ENCODE data around the gene KCP.

Gene KCP

GRCh38 chr7:128891942-128892269, 18.6 kb downstream of the KCP start:
- DNase-seq, result no peak
- H3K4me1 Mint-ChIP-seq, result no peaks in the 10 kb centered on the region
- H3K36me3 Mint-ChIP-seq (ENCODE audit: low read depth), result peaks cover 14% of the 10 kb centered on the region
- H3K4me3 Mint-ChIP-seq, result no peak overlapping the region
- peaks cover 21% of the 10 kb centered on the region for H3K27me3 Mint-ChIP-seq (ENCODE audit: low read depth, poor library complexity)
- TF ChIP-seq CTCF (IDR thresholded peaks at IDR 0.05), result no peak
- no peak overlapping the region for H3K27ac Mint-ChIP-seq
- H3K9me3 Mint-ChIP-seq, result no peaks in the 10 kb centered on the region

DNA sequence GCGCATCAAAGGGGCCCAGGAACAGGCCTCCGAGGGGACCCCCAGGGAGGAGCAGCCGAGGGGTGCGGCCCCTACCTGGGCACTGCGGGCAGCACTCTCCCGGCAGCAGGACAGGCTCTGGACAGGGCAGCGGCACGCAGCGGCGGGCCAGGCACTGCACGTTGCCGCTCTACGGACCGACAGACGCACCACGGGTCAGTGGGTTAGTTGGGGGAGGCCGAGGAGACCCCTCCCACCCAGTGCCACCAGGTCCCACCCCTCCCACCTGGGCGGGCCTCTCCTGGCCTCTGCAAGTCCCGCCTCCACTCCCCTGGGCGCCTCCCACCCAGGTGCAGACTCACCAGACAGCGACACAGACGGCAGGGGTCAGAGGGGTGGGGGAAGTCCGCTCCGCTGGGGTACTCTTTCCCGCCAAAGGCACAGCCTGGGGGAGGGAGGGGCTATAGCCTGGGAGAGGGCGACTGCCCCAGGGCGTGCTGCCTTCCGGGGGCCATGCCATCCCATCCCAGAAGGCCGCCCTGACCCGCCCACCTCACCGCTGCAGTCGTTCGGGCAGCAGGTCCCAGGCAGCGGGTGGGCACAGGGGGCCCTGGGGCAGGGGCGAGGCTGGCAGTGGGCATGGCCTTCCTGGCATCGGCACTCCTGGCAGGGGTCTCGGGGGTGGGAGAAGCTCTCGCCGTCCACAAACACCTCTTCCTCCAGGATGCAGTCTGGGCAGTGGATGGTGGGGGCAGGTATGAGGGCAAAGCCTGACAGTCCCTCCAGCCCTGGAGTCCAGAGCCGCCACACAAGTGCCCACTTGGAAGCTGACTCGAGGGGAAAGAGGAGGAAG, 19.2 kb downstream of the KCP start:
- H3K27me3 Mint-ChIP-seq (ENCODE audit: low read depth, poor library complexity), result peaks cover 21% of the 10 kb centered on the region
- H3K4me1 Mint-ChIP-seq, result no peaks in the 10 kb centered on the region
- DNase-seq, result peak; percentile 48
- peaks cover 11% of the 10 kb centered on the region for H3K36me3 Mint-ChIP-seq (ENCODE audit: low read depth)
- TF ChIP-seq CTCF (IDR thresholded peaks at IDR 0.05), result no peak
- H3K27ac Mint-ChIP-seq, result no peak overlapping the region
- no peaks in the 10 kb centered on the region for H3K9me3 Mint-ChIP-seq
- no peak overlapping the region for H3K4me3 Mint-ChIP-seq

- Mint-ChIP-seq H3K36me3 (ENCODE audit: low read depth) (peaks cover 6% of the 10 kb centered on the region), H3K4me3 (no peak overlapping the region), H3K9me3 (no peaks in the 10 kb centered on the region), H3K27me3 (ENCODE audit: low read depth, poor library complexity) (peaks cover 21% of the 10 kb centered on the region), H3K4me1 (peaks cover 6% of the 10 kb centered on the region), H3K27ac (no peak overlapping the region)
- TF ChIP-seq CTCF (IDR thresholded peaks at IDR 0.05), result no peak
- peak; percentile 54 for DNase-seq
These were observed 20.0 kb downstream of the KCP start for GRCh38 chr7:128890306-128891109.

- Mint-ChIP-seq H3K27ac (no peak overlapping the region), H3K4me1 (peaks cover 13% of the 10 kb centered on the region), H3K4me3 (no peak overlapping the region), H3K36me3 (ENCODE audit: low read depth) (peaks cover 6% of the 10 kb centered on the region), H3K9me3 (no peaks in the 10 kb centered on the region), H3K27me3 (ENCODE audit: low read depth, poor library complexity) (peaks cover 21% of the 10 kb centered on the region)
- no peak for TF ChIP-seq CTCF (IDR thresholded peaks at IDR 0.05)
- DNase-seq, result no peak
These were observed 21.4 kb downstream of the KCP start for GRCh38 chr7:128889121-128889520.

DNA sequence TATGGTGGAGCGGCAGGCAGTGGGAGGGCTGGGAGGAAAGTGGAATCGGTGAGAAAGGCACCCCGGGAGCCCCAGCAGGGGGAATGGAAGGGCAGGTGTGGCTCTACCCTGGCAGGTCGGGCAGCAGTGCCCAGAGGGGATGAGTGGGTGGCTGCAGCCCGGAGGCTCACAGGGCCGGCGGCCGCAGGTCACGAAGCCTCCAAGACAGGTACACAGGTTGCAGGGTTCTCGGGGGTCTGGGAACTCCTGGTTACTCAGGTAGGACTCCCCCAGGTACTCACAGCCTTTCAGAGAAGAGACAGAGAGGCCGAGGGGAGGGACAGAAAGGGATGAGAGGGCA, 21.8 kb downstream of the KCP start:
- Mint-ChIP-seq H3K4me3 (no peak overlapping the region), H3K36me3 (ENCODE audit: low read depth) (peaks cover 6% of the 10 kb centered on the region), H3K4me1 (peaks cover 17% of the 10 kb centered on the region), H3K27me3 (ENCODE audit: low read depth, poor library complexity) (peaks cover 21% of the 10 kb centered on the region), H3K9me3 (no peaks in the 10 kb centered on the region), H3K27ac (no peak overlapping the region)
- no peak for TF ChIP-seq CTCF (IDR thresholded peaks at IDR 0.05)
- no peak for DNase-seq
